ENCODE data around the gene WSB1.
"Not testable (repeated sequence)": the region's sequence is repeated elsewhere in the genome, so short reads cannot be mapped to it uniquely, and the experiment has no call there.

The WSB1 gene

GRCh38 chr17:27276653-27277156 lies 17.2 kb upstream of the WSB1 start:
- H3K4me3 ChIP-seq (ENCODE audit: low read depth, low read length) = no peak overlapping the region
- DNase-seq (ENCODE audit: low read depth) = no peak
- in situ Hi-C loops (cut with HindIII; ENCODE audit: low sequenced_read_pairs) = no loop called here
- TF ChIP-seq, protein P1, sequence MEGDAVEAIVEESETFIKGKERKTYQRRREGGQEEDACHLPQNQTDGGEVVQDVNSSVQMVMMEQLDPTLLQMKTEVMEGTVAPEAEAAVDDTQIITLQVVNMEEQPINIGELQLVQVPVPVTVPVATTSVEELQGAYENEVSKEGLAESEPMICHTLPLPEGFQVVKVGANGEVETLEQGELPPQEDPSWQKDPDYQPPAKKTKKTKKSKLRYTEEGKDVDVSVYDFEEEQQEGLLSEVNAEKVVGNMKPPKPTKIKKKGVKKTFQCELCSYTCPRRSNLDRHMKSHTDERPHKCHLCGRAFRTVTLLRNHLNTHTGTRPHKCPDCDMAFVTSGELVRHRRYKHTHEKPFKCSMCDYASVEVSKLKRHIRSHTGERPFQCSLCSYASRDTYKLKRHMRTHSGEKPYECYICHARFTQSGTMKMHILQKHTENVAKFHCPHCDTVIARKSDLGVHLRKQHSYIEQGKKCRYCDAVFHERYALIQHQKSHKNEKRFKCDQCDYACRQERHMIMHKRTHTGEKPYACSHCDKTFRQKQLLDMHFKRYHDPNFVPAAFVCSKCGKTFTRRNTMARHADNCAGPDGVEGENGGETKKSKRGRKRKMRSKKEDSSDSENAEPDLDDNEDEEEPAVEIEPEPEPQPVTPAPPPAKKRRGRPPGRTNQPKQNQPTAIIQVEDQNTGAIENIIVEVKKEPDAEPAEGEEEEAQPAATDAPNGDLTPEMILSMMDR (IDR thresholded peaks at IDR 0.05; ENCODE audit: low read depth, low read length, missing control alignments) = no peak

- in situ Hi-C loops (cut with HindIII; ENCODE audit: low sequenced_read_pairs); DNase-seq (ENCODE audit: low read depth); H3K4me3 ChIP-seq (ENCODE audit: low read depth, low read length): not testable (repeated sequence)
Measured at GRCh38 chr17:27279132-27279531, 14.8 kb upstream of the WSB1 start.

DNA sequence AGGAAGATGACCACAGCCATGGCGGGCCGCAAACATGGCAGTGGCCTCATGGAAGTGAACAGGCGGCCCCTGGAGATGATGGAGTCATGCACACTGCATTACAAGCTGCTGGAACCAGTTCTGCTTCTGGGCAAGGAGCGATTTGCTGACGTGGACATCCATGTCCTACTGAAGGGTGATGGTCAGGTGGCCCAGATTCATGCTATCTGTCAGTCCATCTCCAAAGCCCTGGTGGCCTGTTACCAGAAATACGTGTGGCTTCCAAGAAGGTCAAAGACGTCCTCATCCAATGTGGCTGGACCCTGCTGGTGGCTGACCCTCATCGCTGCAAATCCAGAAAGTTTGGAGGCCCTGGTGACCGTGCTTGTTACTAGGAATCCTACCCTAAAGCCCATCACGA lies 13.4 kb upstream of the WSB1 start:
- TF ChIP-seq, protein P1 (IDR thresholded peaks at IDR 0.05; ENCODE audit: low read depth, low read length, missing control alignments) = no peak
- no peak for DNase-seq (ENCODE audit: low read depth)
- in situ Hi-C loops (cut with HindIII; ENCODE audit: low sequenced_read_pairs) = no loop called here
- H3K4me3 ChIP-seq (ENCODE audit: low read depth, low read length) = no peak overlapping the region

- TF ChIP-seq, protein P1 (IDR thresholded peaks at IDR 0.05; ENCODE audit: low read depth, low read length, missing control alignments) = no peak
- DNase-seq (ENCODE audit: low read depth) = no peak
- no peak overlapping the region for H3K4me3 ChIP-seq (ENCODE audit: low read depth, low read length)
- in situ Hi-C loops (cut with HindIII; ENCODE audit: low sequenced_read_pairs) = no loop called here
Measured at GRCh38 chr17:27281438-27281837, 12.5 kb upstream of the WSB1 start.

- no peak for DNase-seq (ENCODE audit: low read depth)
- TF ChIP-seq, protein P1 (IDR thresholded peaks at IDR 0.05; ENCODE audit: low read depth, low read length, missing control alignments) = no peak
- in situ Hi-C loops (cut with HindIII; ENCODE audit: low sequenced_read_pairs) = no loop called here
- no peak overlapping the region for H3K4me3 ChIP-seq (ENCODE audit: low read depth, low read length)
Measured at GRCh38 chr17:27282054-27282551, 11.8 kb upstream of the WSB1 start.

GRCh38 chr17:27283060-27283459 lies 10.9 kb upstream of the WSB1 start:
- DNase-seq (ENCODE audit: low read depth) = no peak
- H3K4me3 ChIP-seq (ENCODE audit: low read depth, low read length) = no peak overlapping the region
- TF ChIP-seq, protein P1 (IDR thresholded peaks at IDR 0.05; ENCODE audit: low read depth, low read length, missing control alignments) = no peak
- in situ Hi-C loops (cut with HindIII; ENCODE audit: low sequenced_read_pairs) = no loop called here

GRCh38 chr17:27283751-27284150 lies 10.2 kb upstream of the WSB1 start:
- H3K4me3 ChIP-seq (ENCODE audit: low read depth, low read length) = no peak overlapping the region
- in situ Hi-C loops (cut with HindIII; ENCODE audit: low sequenced_read_pairs) = no loop called here
- TF ChIP-seq, protein P1 (IDR thresholded peaks at IDR 0.05; ENCODE audit: low read depth, low read length, missing control alignments) = no peak
- DNase-seq (ENCODE audit: low read depth) = no peak
